CD4-positive, alpha-beta T cell treated with Interleukin-4 for 4 hours (primary cell): ENCODE data around the gene C19orf33.
A peak's percentile ranks its signal among the peaks of the same experiment; 100 is the strongest.

ENCODE experiments used
- DNase-seq: peaks from one replicate; pipeline ENCODE4 v3.0.0-alpha.2; 2020

Gene C19orf33

GRCh38 chr19:38280030-38280921, 23.8 kb upstream of the C19orf33 start:
- DNase-seq, result no peak

DNA sequence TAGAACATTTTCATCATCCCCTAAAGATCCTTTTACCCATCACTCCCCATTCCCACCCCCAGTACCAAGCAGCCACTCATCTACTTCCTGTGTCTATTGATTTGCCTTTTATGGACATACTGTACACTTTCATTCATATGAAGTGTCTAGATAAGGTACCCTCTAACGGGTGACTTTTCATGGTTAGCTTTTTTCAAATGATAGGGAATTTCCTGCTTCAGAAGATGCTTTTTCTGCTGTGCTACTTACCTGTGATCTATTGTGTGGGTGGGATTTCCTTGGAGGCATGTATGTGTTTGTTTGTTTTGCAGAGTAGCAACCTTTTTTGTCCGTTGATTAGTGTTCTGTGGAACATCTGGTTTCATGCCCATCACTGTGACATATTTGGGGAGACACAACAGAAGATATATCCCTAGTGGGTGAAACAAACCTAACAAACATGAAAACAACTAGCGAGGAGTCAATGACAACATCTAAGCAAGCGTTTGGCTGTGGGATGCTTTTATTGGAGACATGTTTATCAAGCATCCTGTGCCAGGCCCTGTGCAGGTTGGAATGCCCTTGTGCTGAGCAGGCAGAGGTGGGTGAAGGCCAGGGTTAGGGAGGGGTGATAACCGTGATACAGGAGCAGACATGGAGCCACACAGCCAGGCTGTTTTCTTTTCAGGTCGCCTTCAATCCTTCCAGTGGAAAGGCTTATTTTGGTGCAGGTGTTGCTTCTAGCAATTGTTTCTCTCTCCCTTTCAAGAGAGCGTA, 22.1 kb upstream of the C19orf33 start:
- DNase-seq, result peak; percentile 65

DNA sequence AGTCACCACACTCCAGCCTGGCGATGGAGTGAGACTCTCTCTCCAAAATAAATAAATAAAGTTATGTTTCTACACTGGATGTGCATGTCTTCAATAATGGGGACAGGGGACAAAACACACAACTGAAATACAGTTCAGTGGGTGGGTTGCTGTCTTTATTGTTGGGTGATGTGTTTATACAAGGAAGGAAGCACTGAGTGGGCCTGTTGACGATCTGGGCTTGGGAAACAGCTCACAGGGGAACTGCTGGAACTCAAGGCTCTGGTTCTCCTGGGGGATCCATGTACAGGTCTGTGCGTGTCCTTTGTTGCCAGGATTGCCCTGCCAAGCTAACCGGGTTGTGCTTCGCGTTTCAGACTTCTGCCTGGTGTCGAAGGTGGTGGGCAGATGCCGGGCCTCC, 20.8 kb upstream of the C19orf33 start:
- DNase-seq, result no peak

GRCh38 chr19:38284422-38284821, 19.6 kb upstream of the C19orf33 start:
- no peak for DNase-seq

DNA sequence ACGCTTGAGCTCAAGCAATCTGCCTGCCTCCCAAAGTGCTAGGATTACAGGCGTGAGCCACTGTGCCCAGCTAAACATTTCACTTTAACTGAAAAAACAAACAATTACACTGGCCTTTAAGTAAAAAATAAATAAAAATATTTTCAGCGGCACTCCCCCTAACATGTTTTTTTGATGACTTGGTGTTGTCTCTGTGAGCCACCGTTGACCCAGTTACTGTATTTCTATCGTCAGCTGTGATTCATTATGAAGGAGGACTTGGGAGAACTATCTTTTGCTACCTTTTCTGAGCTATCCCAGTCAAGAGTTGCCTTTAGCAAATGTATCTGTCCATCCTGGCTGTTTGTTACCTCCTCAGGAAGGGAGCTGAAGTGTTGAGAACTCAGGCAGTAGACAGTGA, 18.5 kb upstream of the C19orf33 start:
- no peak for DNase-seq

DNA sequence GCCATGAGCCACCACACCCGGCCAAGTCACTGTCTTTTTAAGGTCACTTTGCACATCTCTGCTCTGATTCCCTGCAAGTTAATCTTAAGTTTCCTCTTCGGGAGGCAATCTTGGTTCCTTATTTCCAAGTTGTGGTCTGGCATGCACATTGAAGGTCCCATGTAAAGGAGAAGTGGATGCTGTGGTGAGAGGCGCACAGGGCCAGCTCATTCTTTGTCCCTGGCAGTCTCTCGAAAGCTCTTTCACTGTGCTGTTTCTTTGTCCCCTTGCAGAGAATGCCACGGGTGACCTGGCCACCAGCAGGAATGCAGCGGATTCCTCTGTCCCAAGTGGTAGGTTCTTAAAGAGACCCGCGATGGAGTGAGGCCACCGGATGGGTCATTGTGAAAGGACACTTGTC, 16.4 kb upstream of the C19orf33 start:
- peak; percentile 11 for DNase-seq

- DNase-seq, result no peak
These were observed 15.8 kb upstream of the C19orf33 start for GRCh38 chr19:38288123-38288855.

GRCh38 chr19:38289955-38290354, 14.1 kb upstream of the C19orf33 start:
- no peak for DNase-seq

DNA sequence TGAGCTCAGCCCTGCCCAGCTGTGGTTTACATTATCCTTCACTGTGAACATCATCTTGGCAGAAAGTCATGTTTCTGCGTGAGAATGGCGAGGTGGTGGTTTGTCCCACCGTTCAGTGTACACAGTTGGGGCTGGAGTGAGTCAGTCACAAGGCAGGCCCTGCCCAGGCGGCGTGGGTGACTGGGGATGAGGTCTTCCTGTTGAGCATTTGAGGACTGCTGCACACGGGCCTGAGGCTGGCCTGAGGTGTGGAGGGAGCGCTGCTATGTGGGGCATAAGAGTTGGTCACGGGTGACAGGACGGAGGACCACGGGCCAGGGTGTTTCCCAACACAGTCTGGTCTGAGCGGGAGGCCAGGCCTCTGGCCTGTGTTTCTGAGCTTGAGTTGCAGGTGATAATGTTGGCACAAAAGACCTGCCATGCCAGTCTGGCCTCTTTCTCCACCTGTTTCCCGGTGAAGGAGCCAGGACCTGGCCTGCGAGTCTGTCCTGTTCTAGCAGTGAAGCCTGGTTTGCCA, 13.4 kb upstream of the C19orf33 start:
- no peak for DNase-seq

DNA sequence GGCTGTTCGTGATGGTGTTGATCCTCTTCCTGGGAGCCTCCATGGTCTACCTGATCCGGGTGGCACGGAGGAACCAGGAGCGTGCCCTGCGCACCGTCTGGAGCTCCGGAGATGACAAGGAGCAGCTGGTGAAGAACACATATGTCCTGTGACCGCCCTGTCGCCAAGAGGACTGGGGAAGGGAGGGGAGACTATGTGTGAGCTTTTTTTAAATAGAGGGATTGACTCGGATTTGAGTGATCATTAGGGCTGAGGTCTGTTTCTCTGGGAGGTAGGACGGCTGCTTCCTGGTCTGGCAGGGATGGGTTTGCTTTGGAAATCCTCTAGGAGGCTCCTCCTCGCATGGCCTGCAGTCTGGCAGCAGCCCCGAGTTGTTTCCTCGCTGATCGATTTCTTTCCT, 12.2 kb upstream of the C19orf33 start:
- no peak for DNase-seq

DNA sequence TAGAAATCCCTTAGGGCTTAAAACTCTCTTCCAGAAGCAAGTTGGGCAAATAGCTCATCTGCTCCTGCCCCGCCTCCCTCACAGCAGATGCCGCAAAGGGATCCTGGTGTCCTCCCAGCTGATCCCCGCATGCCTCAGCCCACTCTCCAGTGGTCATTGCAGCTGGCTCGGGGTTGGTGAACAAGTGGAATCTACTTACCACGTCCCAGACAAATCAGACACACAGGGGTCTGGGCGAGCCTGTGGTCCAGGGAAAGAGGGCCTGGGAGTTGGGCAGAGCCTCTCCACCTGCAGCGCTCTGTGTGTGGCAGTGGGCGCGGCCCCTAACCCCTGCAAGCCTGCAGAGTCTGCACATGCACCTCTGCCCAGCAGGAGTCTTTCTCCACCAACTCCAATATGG, 10.8 kb upstream of the C19orf33 start:
- no peak for DNase-seq

- DNase-seq, result no peak
These were observed 10.0 kb upstream of the C19orf33 start for GRCh38 chr19:38294090-38294489.

- DNase-seq, result no peak
These were observed 5.0 kb upstream of the C19orf33 start for GRCh38 chr19:38298821-38299680.

DNA sequence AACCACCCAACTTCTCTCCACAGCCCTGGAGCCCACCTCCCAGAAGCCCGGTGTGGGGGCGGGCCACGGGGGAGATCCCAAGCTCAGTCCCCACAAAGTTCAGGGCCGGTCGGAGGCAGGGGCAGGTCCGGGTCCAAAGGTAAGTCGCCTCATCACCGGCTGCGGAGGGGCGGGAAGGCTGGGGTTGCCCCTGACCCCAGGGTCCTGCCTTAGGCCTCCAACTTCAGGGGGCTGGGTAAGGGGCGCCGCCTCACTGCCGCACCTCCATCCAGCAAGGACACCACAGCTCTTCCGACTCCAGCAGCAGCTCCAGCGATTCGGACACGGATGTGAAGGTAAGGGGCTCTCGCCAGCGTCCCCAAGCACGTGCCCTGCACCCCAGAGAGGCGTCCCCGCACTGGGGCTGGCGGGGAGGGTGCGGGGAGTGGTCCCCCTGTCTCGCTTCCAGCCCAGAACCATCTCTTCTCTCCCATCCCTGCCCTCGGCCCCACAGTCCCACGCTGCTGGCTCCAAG, 358 bp downstream of the C19orf33 start:
- no peak for DNase-seq

GRCh38 chr19:38304866-38305429, 897 bp downstream of the C19orf33 start:
- no peak for DNase-seq

DNA sequence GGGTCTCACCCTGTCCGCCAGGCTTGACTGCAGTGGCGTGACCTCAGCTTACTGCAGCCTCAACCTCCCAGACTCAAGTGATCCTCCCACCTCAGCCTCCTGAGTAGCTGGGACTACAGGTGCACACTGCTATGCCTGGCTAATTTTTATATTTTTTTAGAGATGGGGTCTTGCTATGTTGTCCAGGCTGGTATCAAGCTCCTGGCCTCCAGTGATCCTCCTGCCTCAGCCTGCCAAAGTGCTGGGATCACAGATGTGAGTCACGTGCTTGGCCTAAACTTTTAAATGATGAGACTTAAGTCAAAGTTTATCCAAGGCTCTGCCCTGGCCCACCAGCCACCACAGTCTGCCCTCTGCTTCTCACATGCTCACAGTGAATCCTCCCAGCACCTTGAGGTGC, 2.2 kb downstream of the C19orf33 start:
- no peak for DNase-seq

DNA sequence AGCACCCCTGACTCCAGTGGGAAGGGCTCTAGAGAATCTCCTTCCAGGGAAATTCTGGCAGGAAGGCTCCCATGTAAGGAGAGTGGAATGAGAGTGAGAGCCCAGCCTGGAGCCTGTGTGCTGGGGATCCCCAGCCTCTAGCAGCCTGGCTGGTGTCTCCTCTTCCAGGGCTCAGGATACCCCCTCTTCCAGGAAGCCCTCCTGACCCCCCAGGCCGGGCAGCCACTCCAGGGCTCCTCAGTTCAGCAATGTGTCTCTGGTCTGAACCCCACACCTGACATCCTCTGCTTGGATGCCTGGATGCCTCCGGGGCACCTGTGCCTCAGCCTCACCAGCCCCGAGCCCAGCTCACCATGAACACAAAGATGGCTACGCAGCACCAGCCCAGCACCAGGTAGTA, 3.0 kb downstream of the C19orf33 start:
- DNase-seq, result no peak

DNA sequence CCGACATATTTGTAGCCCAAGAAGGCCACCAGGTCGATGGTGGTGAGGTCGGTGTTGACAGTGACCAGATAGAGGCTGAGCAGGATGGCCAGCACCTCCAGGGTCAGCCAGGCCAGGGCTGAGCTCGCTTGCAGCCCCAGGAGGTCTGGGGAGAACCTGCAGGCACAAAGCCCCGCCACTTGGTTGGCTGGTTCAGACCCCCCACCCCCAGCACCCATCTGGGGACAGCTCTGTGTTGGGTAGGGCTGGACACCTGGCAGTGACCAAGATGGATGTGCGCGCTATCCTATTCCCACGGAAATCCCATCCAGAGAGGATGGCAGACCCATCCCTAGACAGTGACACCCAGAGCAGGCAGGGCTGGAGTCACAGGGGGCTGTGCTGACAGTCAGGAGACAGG, 3.5 kb downstream of the C19orf33 start:
- no peak for DNase-seq

GRCh38 chr19:38308006-38308766, 4.1 kb downstream of the C19orf33 start:
- no peak for DNase-seq

- no peak for DNase-seq
These were observed 5.0 kb downstream of the C19orf33 start for GRCh38 chr19:38308926-38309614.
